ACC112 (cell line): ENCODE measurements around the gene RBBP5.

Experiments
- H2AFZ ChIP-seq: fragments of 200-600 bp; sonication (generic); one replicate; pipeline ENCODE4 v1.6.0; 2017; ENCODE audit warnings: antibody characterized with exemption, low read length; ENCODE audit not compliant: unreplicated experiment
- H3K27ac ChIP-seq: fragments of 200-600 bp; sonication (generic); 2 replicates; pipeline ENCODE4 v1.5.1; 2014; ENCODE audit warnings: low read depth, mild to moderate bottlenecking, antibody characterized with exemption, low read length, moderate library complexity
- H3K27me3 ChIP-seq: fragments of 200-600 bp; sonication (generic); 2 replicates; pipeline ENCODE4 v1.6.1; 2014; ENCODE audit warnings: mild to moderate bottlenecking, antibody characterized with exemption, low read length, moderate library complexity, mixed read lengths; ENCODE audit not compliant: insufficient read depth
- H3K36me3 ChIP-seq: fragments of 200-600 bp; sonication (generic); 2 replicates; pipeline ENCODE4 v1.6.1; 2016; ENCODE audit warnings: mild to moderate bottlenecking, antibody characterized with exemption, low read length, moderate library complexity, mixed read lengths; ENCODE audit not compliant: insufficient read depth
- H3K4me1 ChIP-seq: fragments of 200-600 bp; sonication (generic); one replicate; pipeline ENCODE4 v1.6.1; 2016; ENCODE audit warnings: low read length, mixed read lengths; ENCODE audit not compliant: insufficient read depth, unreplicated experiment, control insufficient read depth
- H3K4me3 ChIP-seq: fragments of 200-600 bp; sonication (generic); 2 replicates; pipeline ENCODE4 v1.5.1; 2014; ENCODE audit warnings: mild to moderate bottlenecking, low read depth, low read length
- H3K79me2 ChIP-seq: fragments of 200-600 bp; sonication (generic); one replicate; pipeline ENCODE4 v1.6.0; 2016; ENCODE audit warnings: low read length; ENCODE audit not compliant: control insufficient read depth, unreplicated experiment, insufficient read depth

Gene RBBP5

DNA sequence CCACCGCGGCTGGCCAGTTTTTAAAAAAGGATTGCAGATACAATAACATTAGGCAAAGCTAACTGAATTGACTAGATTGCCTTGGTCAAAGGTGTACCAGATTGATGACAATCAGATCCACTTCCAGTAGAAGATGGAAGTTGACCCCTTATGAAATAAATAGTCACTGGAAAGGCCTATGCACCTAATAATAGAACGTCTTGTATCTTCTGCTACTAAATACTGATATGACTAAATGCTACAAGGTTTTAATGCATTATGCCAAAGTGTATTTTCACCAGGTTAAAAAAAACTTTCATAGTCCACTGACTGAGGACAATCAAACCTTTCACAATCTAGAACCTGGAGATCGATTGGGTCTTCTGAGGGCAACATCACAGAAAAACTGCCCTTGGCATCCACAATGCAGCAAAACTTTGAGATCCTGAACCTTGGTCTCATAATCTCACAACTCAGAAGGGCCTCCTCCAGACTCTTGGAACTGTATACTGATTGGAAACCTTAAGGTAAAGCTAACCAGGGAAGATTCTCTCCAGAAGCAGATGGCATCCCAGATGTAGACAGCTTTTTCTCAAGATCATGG is 7.8 kb upstream of the RBBP5 start:
- no peaks in the 10 kb centered on the region for H3K27me3 ChIP-seq
- no peak overlapping the region for H3K4me3 ChIP-seq

DNA sequence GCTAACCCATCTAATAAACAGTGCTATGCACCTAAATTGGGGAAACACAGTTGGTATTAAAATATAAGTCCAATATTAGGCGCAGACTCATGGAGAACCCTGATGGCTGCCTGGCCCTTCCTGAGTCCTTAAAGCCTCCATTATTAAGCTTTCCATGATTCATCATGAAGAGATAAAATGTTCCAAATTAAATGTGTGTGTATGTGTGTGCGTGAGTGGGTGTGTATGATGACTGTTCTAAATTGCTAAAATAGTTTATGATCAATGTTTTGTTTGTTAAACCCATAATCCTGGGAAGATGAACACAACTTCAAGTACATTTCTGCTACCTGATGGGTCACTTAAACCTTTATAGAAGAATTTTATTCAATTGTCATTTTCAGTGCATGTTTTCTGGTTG is 6.3 kb upstream of the RBBP5 start:
- no peak overlapping the region for H3K27ac ChIP-seq
- H3K4me3 ChIP-seq = no peak overlapping the region
- no peaks in the 10 kb centered on the region for H3K27me3 ChIP-seq
- no peaks in the 10 kb centered on the region for H3K36me3 ChIP-seq
- no peaks in the 10 kb centered on the region for H3K4me1 ChIP-seq
- no peaks in the 10 kb centered on the region for H3K79me2 ChIP-seq
- no peak overlapping the region for H2AFZ ChIP-seq

More for the DNA sequence above, 7.8 kb upstream of the RBBP5 start:
- Histone ChIP-seq H3K36me3 (no peaks in the 10 kb centered on the region), H2AFZ (no peak overlapping the region), H3K27ac (no peak overlapping the region), H3K4me1 (no peaks in the 10 kb centered on the region), H3K79me2 (no peaks in the 10 kb centered on the region)

DNA sequence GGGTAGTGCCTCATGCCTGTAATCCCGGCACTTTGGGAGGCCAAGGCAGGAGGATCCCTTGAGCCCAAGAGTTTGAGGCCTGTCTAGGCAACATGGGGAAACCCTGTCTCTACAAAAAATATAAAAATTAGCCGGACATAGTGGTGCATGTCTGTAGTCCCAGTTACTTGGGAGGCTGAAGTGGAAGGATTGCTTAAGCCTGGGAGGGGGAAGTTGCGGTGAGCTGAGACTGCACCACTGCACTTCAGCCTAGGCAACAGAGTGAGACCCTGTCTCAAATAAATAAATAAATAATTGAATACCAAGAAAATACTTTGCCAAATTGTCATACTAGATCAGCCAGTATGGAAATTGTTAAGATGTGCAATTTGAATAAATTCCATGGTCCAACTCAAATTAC is 5.9 kb upstream of the RBBP5 start:
- Histone ChIP-seq H3K4me1 (peaks cover 4% of the 10 kb centered on the region), H3K79me2 (no peaks in the 10 kb centered on the region), H3K36me3 (no peaks in the 10 kb centered on the region), H2AFZ (no peak overlapping the region), H3K4me3 (no peak overlapping the region), H3K27me3 (no peaks in the 10 kb centered on the region), H3K27ac (no peak overlapping the region)

DNA sequence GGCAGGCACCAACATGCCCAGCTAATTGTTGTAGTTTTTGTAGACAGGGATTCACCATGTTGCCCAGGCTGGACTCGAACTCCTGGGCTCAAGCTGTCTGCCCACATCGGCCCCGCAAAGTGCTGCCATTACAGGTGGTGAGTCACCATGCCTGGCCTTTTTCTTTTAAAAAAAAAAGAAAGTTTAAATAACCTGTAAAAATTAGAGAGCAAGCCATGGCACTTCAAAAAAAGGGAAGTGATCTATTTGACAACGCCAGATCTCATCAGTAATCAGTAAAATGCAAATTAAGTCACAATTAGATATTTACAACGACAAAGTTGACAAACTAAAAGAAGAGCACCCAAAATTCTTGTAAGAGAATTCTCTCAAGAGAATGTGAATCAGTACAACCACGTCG is 2.9 kb upstream of the RBBP5 start:
- Histone ChIP-seq H3K27me3 (no peaks in the 10 kb centered on the region), H3K4me1 (peaks cover 18% of the 10 kb centered on the region), H3K4me3 (no peak overlapping the region), H3K36me3 (no peaks in the 10 kb centered on the region), H2AFZ (no peak overlapping the region), H3K27ac (no peak overlapping the region), H3K79me2 (peaks cover 21% of the 10 kb centered on the region)

DNA sequence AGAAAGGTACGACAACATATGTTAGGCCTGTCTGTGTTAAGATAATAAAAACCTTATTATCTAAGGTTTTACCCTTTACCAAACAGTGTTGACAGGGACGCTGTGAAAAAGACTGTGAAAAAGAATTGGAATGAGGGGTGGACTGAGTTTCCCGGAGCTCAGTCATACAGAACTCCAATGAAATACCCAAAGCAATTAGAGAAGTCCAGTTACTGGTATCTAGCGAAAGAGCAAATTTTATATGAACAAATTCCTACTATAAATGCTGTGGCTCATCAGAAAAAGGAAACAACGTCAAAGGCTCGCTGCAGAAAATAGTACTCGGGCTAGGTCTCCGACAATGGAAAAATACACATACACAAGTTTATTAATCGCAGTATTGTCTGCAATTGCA is 708 bp upstream of the RBBP5 start:
- peaks cover 34% of the 10 kb centered on the region for H3K79me2 ChIP-seq
- peaks cover 19% of the 10 kb centered on the region for H3K4me1 ChIP-seq
- peak overlapping the region; percentile 95 for H3K4me3 ChIP-seq
- H3K27me3 ChIP-seq = no peaks in the 10 kb centered on the region
- no peaks in the 10 kb centered on the region for H3K36me3 ChIP-seq
- H3K27ac ChIP-seq = peak overlapping the region; percentile 93
- peak overlapping the region; percentile 100 for H2AFZ ChIP-seq

DNA sequence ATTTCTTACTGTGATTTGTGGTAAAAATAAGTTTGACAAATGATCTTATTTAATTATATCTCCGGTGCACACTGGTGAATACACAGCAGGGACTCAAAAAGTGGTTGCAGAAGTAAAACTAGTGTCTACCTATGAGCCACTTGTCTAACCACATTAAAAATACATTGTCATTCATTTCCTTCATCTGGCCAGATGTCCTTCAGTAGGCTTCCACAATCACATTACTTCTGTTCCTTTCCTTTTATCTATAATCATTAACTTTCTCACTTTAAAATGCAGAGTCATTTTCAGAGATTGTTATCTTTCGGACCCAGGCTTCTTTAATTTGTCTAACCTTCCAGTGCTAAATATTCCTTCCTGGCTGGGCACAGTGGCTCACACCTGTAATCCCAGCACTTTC is 3.0 kb downstream of the RBBP5 start:
- H3K36me3 ChIP-seq = peaks cover 7% of the 10 kb centered on the region
- H3K79me2 ChIP-seq = peaks cover 45% of the 10 kb centered on the region
- no peak overlapping the region for H2AFZ ChIP-seq
- no peak overlapping the region for H3K27ac ChIP-seq
- no peak overlapping the region for H3K4me3 ChIP-seq
- peaks cover 19% of the 10 kb centered on the region for H3K4me1 ChIP-seq
- no peaks in the 10 kb centered on the region for H3K27me3 ChIP-seq

DNA sequence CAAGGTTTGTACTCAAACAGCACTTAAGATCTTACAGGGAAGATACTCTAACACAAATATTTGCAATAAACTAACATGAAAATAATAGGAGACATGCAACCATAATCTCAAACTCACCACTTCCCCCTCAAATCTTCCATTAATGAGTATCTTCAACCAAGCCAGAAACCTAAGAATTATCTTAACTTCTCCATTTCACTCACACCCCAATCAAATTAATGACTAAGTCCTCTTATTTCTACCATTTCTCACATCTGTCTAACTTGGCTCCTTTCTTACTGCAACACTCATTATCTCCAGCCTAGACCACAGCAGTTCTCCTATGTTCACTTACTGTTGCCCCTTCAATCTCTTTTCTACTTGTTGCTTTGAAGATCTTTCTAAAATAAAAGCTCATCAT is 10.4 kb downstream of the RBBP5 start:
- Histone ChIP-seq H3K4me1 (no peaks in the 10 kb centered on the region), H3K4me3 (no peak overlapping the region), H3K36me3 (peaks cover 11% of the 10 kb centered on the region), H3K27ac (no peak overlapping the region), H3K27me3 (no peaks in the 10 kb centered on the region), H3K79me2 (peaks cover 10% of the 10 kb centered on the region), H2AFZ (no peak overlapping the region)

DNA sequence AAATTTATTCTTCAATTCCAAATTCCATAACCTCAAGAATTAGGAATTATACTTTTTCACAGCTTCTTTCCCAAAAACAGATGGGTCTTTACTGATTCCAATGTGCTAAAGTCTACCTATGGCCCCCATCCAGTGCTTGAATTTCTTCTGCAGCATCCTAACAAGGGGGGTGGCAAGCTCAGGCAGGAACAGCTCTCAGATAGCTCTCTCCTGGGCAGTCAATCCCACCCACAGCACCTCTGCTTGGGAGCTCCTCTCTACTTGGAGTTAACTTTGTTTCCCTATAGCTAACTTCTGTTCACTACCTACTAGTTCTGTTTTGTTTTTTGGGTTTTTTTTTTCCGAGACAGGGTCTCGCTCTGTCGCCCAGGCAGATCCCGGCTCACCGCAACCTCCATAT is 12.1 kb downstream of the RBBP5 start:
- peaks cover 9% of the 10 kb centered on the region for H3K79me2 ChIP-seq
- no peaks in the 10 kb centered on the region for H3K27me3 ChIP-seq
- H3K27ac ChIP-seq = no peak overlapping the region
- no peaks in the 10 kb centered on the region for H3K4me1 ChIP-seq
- no peak overlapping the region for H3K4me3 ChIP-seq
- H2AFZ ChIP-seq = no peak overlapping the region
- H3K36me3 ChIP-seq = peaks cover 18% of the 10 kb centered on the region

DNA sequence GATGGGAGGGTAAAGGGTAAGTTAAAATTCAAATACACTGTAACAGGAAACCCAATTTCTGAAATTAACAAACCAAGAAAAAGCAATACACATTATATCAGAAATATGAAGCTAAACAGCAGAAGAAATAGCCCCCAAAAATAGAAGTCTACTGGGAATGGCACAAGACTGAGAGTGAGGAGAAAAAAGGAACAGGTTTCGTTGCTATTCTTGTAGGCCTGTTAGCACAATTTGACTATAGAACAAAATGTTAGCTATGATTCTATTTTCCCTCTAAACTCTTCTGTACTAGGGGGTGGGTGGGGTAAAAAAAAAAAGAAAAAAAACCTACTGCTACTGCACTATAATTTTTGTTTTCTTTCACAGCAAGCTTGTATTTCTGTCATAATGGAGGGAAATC is 12.5 kb downstream of the RBBP5 start:
- peaks cover 16% of the 10 kb centered on the region for H3K36me3 ChIP-seq
- no peaks in the 10 kb centered on the region for H3K4me1 ChIP-seq
- H3K27me3 ChIP-seq = no peaks in the 10 kb centered on the region
- no peak overlapping the region for H2AFZ ChIP-seq
- peaks cover 9% of the 10 kb centered on the region for H3K79me2 ChIP-seq
- no peak overlapping the region for H3K27ac ChIP-seq
- no peak overlapping the region for H3K4me3 ChIP-seq

DNA sequence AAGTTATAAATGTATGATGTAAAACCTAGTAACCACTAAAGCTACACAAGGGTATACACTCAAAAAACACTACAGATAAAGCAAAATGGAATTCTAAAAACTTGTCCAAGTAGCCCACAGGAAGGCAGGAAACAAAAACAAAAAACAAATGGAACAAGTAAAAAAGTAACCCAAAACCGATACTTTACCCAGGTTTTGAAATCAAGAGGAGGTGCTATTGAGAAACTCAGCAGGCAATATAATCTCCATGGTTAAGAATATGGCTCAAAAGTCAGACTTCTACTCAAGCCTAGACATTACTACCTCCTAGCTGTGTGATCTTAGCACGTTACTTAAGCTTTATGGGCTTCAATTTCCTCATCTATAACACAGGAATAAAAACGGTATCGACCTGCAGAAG is 13.3 kb downstream of the RBBP5 start:
- Histone ChIP-seq H3K4me3 (no peak overlapping the region), H3K4me1 (no peaks in the 10 kb centered on the region), H3K79me2 (peaks cover 4% of the 10 kb centered on the region), H3K36me3 (peaks cover 11% of the 10 kb centered on the region), H3K27me3 (no peaks in the 10 kb centered on the region), H2AFZ (no peak overlapping the region), H3K27ac (no peak overlapping the region)

DNA sequence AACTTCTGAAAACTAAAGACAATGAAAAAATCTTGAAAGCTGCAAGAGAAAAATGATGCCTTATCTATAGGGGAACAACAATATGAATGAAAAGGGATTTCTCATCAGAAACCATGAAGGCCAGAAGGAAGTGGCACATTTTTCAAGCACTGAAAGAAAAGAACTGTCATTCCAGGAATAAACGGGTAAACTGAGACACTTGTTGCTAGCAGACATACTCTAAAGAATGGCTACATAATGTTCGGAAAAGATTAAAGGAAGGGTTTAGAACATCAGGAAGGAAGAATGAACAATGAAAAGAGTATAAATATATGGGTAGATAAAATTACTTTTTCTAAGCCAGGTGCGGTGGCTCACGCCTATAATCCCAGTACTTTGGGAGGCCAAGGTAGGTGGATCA is 14.5 kb downstream of the RBBP5 start:
- Histone ChIP-seq H3K36me3 (peaks cover 13% of the 10 kb centered on the region), H2AFZ (no peak overlapping the region), H3K27ac (no peak overlapping the region)

More for the DNA sequence above, 14.5 kb downstream of the RBBP5 start:
- H3K4me3 ChIP-seq = no peak overlapping the region
- H3K27me3 ChIP-seq = no peaks in the 10 kb centered on the region
- H3K79me2 ChIP-seq = peaks cover 4% of the 10 kb centered on the region
- no peaks in the 10 kb centered on the region for H3K4me1 ChIP-seq
